T-cell (primary cell): Measurements from ENCODE around the gene OR4X1. TPM values are rescaled to one million over a fixed set of nuclear protein-coding genes. Genes with fewer than 3 reads are reported as not detected.

Source experiments
- ATAC-seq, 4 experiments: fragments of 200-7000 bp in 3 of 4; fragments of 150-1000 bp in 1 of 4; cut with Tn5 transposase; replicated peaks in 1 of 4; 1 replicate in 3 of 4; 2 replicates in 1 of 4; pipeline ENCODE4 v1.10.0; 2021; ENCODE audit warnings: moderate library complexity in 3 of 4, mild to moderate bottlenecking in 2 of 4, moderate number of reproducible peaks in 1 of 4
- CTCF ChIA-PET, 2 donors: fragments of 300-600 bp; sonication (Branson Sonifier 250); formaldehyde crosslinking; loops; one replicate each; lab custom pipeline; 2022; ENCODE audit warnings: antibody characterized with exemption in 2 of 2; lab: Charles Lee
- POLR2A ChIA-PET, 2 donors: fragments of 300-600 bp; sonication (Branson Sonifier 250); formaldehyde crosslinking; loops; one replicate each; lab custom pipeline; 2022; ENCODE audit warnings: antibody characterized with exemption in 2 of 2; lab: Charles Lee
- DNase-seq, 35 experiments: peaks; one replicate each; pipeline versions ENCODE4 v3.0.0 to v3.0.0-alpha.2; 2013 to 2023
- H3K27ac ChIP-seq: one replicate; pipeline ENCODE4 v1.5.1; 2013; ENCODE audit warnings: low read length
- H3K27me3 ChIP-seq, 2 experiments: replicated peaks in 1 of 2; 1 replicate in 1 of 2; 2 replicates in 1 of 2; pipeline versions ENCODE4 v1.6.1 to v1.7.0; 2013; ENCODE audit warnings: low read length in 1 of 2, mixed read lengths in 1 of 2; ENCODE audit not compliant: control insufficient read depth in 2 of 2, insufficient read depth in 2 of 2; ENCODE audit errors: extremely low read depth in 1 of 2
- H3K36me3 ChIP-seq, 2 donors: 1 replicate in 1 of 2; 2 replicates in 1 of 2; pipeline versions ENCODE4 v1.6.1 to v1.7.0; 2013; ENCODE audit warnings: low read length in 1 of 2; ENCODE audit not compliant: control insufficient read depth in 2 of 2, insufficient read depth in 1 of 2; ENCODE audit errors: extremely low read depth in 1 of 2
- H3K4me1 ChIP-seq, 2 experiments: 1 replicate in 1 of 2; 2 replicates in 1 of 2; pipeline versions ENCODE4 v1.6.1 to v1.7.0; 2013; ENCODE audit warnings: low read length in 2 of 2, mixed read lengths in 1 of 2; ENCODE audit not compliant: insufficient read depth in 2 of 2, control insufficient read depth in 1 of 2; ENCODE audit errors: extremely low read depth in 1 of 2
- H3K4me3 ChIP-seq, 2 donors: 1 replicate in 1 of 2; 2 replicates in 1 of 2; pipeline versions ENCODE4 v1.5.1 to v1.7.0; 2013; ENCODE audit warnings: mild to moderate bottlenecking in 2 of 2, low read length in 1 of 2, moderate library complexity in 1 of 2; ENCODE audit not compliant: control insufficient read depth in 1 of 2; ENCODE audit errors: extremely low read depth in 1 of 2
- H3K9me3 ChIP-seq: 2 replicates; pipeline ENCODE4 v1.7.0; 2013
- H3K27ac Mint-ChIP-seq, 2 donors: one replicate each; pipeline ENCODE4 v1.8.0; 2020 to 2021; ENCODE audit warnings: mild to moderate bottlenecking in 2 of 2, mixed read lengths in 2 of 2
- H3K27me3 Mint-ChIP-seq, 2 donors: one replicate each; pipeline ENCODE4 v1.8.0; 2021 to 2022; ENCODE audit warnings: mixed read lengths in 2 of 2
- H3K36me3 Mint-ChIP-seq: one replicate; pipeline ENCODE4 v1.8.0; 2021; ENCODE audit warnings: mixed read lengths
- H3K4me1 Mint-ChIP-seq, 3 donors: one replicate each; pipeline ENCODE4 v1.8.0; 2020 to 2022; ENCODE audit warnings: mixed read lengths in 3 of 3, mild to moderate bottlenecking in 1 of 3
- H3K4me3 Mint-ChIP-seq, 3 donors: one replicate each; pipeline ENCODE4 v1.8.0; 2020 to 2022; ENCODE audit warnings: mild to moderate bottlenecking in 3 of 3, mixed read lengths in 3 of 3, moderate library complexity in 3 of 3
- H3K9me3 Mint-ChIP-seq, 3 donors: one replicate each; pipeline ENCODE4 v1.8.0; 2020 to 2022; ENCODE audit warnings: mixed read lengths in 3 of 3
- WGBS: methylation state at CpG from one replicate; pipeline ENCODE4 v1.1.5; 2013; ENCODE audit warnings: missing lambda C conversion rate; ENCODE audit not compliant: insufficient coverage; 5-methylcytosine and 5-hydroxymethylcytosine counted together
- total RNA-seq, 35 experiments: library from RNA in 6 of 35; stranded (reverse) in 6 of 35; fragments of 120-200 nt in 1 of 35; gene quantifications; one replicate each; pipeline versions ENCODE4 v1.2.1 to v1.2.4 and lab custom pipeline; 2013 to 2026

OR4X1 gene
- total RNA-seq, 5 donors from 2014 or later (not counting 1 experiment from before 2014, with no cell fraction given) = not detected

DNA sequence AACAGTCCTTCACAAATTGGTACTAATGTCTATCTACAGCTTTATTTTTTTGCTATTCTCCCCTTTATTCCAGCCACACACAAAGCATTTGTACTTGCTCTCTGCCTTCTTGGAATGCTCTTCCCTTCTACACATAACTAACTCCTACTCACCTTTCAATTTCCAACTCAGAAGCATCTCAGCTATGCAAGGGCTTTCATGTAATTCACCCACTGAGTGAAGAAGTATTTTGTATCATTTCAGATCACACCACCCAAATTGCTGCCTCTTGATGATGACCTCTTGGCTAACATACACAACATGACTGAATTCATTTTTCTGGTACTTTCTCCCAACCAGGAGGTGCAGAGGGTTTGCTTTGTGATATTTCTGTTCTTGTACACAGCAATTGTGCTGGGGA, 18.9 kb upstream of the OR4X1 start, which contains the start of gene OR4X2:
OR4X2 (plus strand) TSS at position 301 of the 400 bp plus-strand sequence; CDS start at position 301, 0 bp downstream.
- H3K36me3 Mint-ChIP-seq = no peaks in the 10 kb centered on the region
- no peak for DNase-seq
- no peaks in the 10 kb centered on the region for H3K9me3 ChIP-seq
- ChIA-PET POLR2A (interaction anchor here in 1 of 2 donors (0.7 kb wide), 1 partner anchor 323 kb away, joined by 15 read pairs; no protein-coding TSS in a partner anchor), CTCF (no interaction called here)
- peaks cover 0 to 12% (median 7%) of the 10 kb centered on the region in 3 donors for H3K9me3 Mint-ChIP-seq
- H3K27me3 Mint-ChIP-seq = peaks cover 17 to 30% of the 10 kb centered on the region in 2 donors
- no peaks in the 10 kb centered on the region for H3K36me3 ChIP-seq
- peaks cover 0 to 13% of the 10 kb centered on the region in 2 experiments for H3K27me3 ChIP-seq
- no peak within 1 kb of the TSS for H3K4me3 Mint-ChIP-seq
- no peak within 1 kb of the TSS for H3K4me3 ChIP-seq
- no peak for ATAC-seq
- H3K27ac Mint-ChIP-seq = no peak within 1 kb of the TSS
- H3K27ac ChIP-seq = no peak within 1 kb of the TSS
- no peaks in the 10 kb centered on the region for H3K4me1 Mint-ChIP-seq
- no peaks in the 10 kb centered on the region for H3K4me1 ChIP-seq

DNA sequence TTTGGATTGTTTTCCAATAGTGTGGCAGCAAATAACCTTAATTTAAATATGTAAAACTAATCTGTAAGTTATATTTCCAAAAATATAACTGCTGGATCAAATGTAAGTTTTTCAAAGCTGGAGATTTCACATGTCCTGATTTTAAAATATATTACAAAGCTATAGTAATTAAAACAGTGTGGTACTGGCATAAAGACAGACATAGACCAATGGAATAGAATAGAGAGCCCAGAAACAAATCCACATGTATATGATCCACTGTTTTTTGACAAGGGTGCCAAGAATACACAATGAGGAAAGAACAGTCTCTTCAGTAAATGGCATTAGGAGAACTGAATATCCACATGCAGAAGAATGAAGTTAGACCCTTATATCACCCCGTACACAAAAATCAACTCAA, 14.8 kb upstream of the OR4X1 start:
- no peaks in the 10 kb centered on the region for H3K36me3 ChIP-seq
- Mint-ChIP-seq H3K27ac (no peak overlapping the region), H3K9me3 (peaks cover 4 to 25% (median 5%) of the 10 kb centered on the region in 3 donors), H3K36me3 (no peaks in the 10 kb centered on the region), H3K27me3 (peaks cover 10 to 19% of the 10 kb centered on the region in 2 donors), H3K4me3 (no peak overlapping the region), H3K4me1 (no peaks in the 10 kb centered on the region)
- H3K9me3 ChIP-seq = no peaks in the 10 kb centered on the region
- WGBS = no CpG with 5 or more reads among the region's 1 CpG
- H3K27ac ChIP-seq = no peak overlapping the region
- no peak overlapping the region for H3K4me3 ChIP-seq
- no peaks in the 10 kb centered on the region for H3K4me1 ChIP-seq
- POLR2A ChIA-PET = no interaction called here
- ATAC-seq = no peak
- H3K27me3 ChIP-seq = peaks cover 2 to 3% of the 10 kb centered on the region in 2 experiments
- CTCF ChIA-PET = no interaction called here
- no peak for DNase-seq

GRCh38 chr11:48261600-48261999, 2.1 kb upstream of the OR4X1 start:
- DNase-seq (no peak), ATAC-seq (no peak)
- no peak overlapping the region for H3K4me3 Mint-ChIP-seq
- Histone ChIP-seq H3K27ac (no peak overlapping the region), H3K4me3 (no peak overlapping the region), H3K36me3 (no peaks in the 10 kb centered on the region), H3K9me3 (no peaks in the 10 kb centered on the region), H3K4me1 (no peaks in the 10 kb centered on the region), H3K27me3 (no peaks in the 10 kb centered on the region)
- ChIA-PET POLR2A (no interaction called here), CTCF (no interaction called here)
- no CpG with 5 or more reads among the region's 2 CpGs for WGBS
- peaks cover 0 to 3% (median 0%) of the 10 kb centered on the region in 3 donors for H3K9me3 Mint-ChIP-seq
- peaks cover 6 to 14% of the 10 kb centered on the region in 2 donors for H3K27me3 Mint-ChIP-seq
- H3K4me1 Mint-ChIP-seq = peaks cover 0 to 5% (median 0%) of the 10 kb centered on the region in 3 donors
- H3K27ac Mint-ChIP-seq = no peak overlapping the region
- H3K36me3 Mint-ChIP-seq = no peaks in the 10 kb centered on the region

DNA sequence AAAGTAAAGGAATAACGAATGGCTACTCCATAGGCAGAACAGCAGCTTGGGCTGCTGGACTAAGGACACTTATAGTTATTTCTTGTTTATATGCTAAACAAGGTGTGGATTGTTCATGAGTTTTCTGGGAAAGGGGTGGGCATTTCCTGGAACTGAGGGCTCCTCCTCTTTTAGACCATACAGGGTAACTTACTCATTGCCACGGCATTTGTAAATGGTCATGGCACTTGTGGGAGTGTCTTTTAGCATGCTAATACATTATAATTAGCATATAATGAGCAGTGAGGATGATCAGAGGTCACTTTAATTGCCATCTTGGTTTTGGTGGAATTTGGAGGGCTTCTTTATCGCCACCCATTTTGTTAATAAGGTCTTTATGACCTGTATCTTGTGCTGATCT, 7.0 kb downstream of the OR4X1 start:
- Histone ChIP-seq H3K27ac (no peak overlapping the region), H3K4me1 (no peaks in the 10 kb centered on the region), H3K36me3 (no peaks in the 10 kb centered on the region), H3K4me3 (no peak overlapping the region), H3K27me3 (no peaks in the 10 kb centered on the region), H3K9me3 (no peaks in the 10 kb centered on the region)
- Mint-ChIP-seq H3K9me3 (no peaks in the 10 kb centered on the region), H3K4me3 (no peak overlapping the region), H3K36me3 (no peaks in the 10 kb centered on the region), H3K27ac (no peak overlapping the region), H3K27me3 (peaks cover 2 to 4% of the 10 kb centered on the region in 2 donors), H3K4me1 (no peaks in the 10 kb centered on the region)
- ChIA-PET POLR2A (no interaction called here), CTCF (no interaction called here)
- ATAC-seq = no peak
- WGBS = no CpG with 5 or more reads among the region's 3 CpGs
- DNase-seq = no peak

GRCh38 chr11:48272606-48273005, 8.9 kb downstream of the OR4X1 start:
- no peak for ATAC-seq
- no peak overlapping the region for H3K4me3 ChIP-seq
- no peaks in the 10 kb centered on the region for H3K27me3 ChIP-seq
- no peaks in the 10 kb centered on the region for H3K4me1 ChIP-seq
- H3K36me3 ChIP-seq = no peaks in the 10 kb centered on the region
- CTCF ChIA-PET = no interaction called here
- no peaks in the 10 kb centered on the region for H3K9me3 Mint-ChIP-seq
- no peak overlapping the region for H3K4me3 Mint-ChIP-seq
- POLR2A ChIA-PET = no interaction called here
- H3K36me3 Mint-ChIP-seq = no peaks in the 10 kb centered on the region
- no peak overlapping the region for H3K27ac ChIP-seq
- DNase-seq = no peak
- H3K27me3 Mint-ChIP-seq = peaks cover 3 to 4% of the 10 kb centered on the region in 2 donors
- no peaks in the 10 kb centered on the region for H3K4me1 Mint-ChIP-seq
- no peak overlapping the region for H3K27ac Mint-ChIP-seq
- WGBS = 38% methylated on average over 1 of the region's 1 CpG
- H3K9me3 ChIP-seq = no peaks in the 10 kb centered on the region

DNA sequence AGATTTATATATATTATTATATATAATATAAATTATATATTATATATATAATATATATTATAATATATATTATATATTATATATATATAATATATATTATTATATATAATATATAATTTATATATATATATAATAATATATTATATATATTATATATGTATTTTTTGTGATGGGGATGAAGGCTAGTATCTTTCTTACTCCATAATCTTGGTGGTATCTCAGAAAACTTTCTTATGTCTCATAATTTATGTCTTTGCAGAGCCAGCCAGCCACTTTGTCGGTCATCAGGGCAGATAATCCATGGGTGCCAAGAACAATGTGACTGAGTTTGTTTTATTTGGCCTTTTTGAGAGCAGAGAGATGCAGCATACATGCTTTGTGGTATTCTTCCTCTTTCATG, 42.3 kb downstream of the OR4X1 start, which contains the start of gene OR4S1:
OR4S1 (plus strand) TSS at position 301 of the 400 bp plus-strand sequence; CDS start at position 301, 0 bp downstream.
- no peaks in the 10 kb centered on the region for H3K4me1 ChIP-seq
- POLR2A ChIA-PET = no interaction called here

More for the DNA sequence above, 42.3 kb downstream of the OR4X1 start, which contains the start of gene OR4S1:
- Mint-ChIP-seq H3K9me3 (peaks cover 3 to 4% (median 3%) of the 10 kb centered on the region in 3 donors), H3K36me3 (no peaks in the 10 kb centered on the region), H3K27ac (no peak within 1 kb of the TSS), H3K27me3 (peaks cover 13 to 18% of the 10 kb centered on the region in 2 donors), H3K4me1 (peaks cover 0 to 6% (median 4%) of the 10 kb centered on the region in 3 donors), H3K4me3 (no peak within 1 kb of the TSS)
- DNase-seq (no peak), ATAC-seq (no peak)
- Histone ChIP-seq H3K27ac (no peak within 1 kb of the TSS), H3K9me3 (no peaks in the 10 kb centered on the region), H3K36me3 (no peaks in the 10 kb centered on the region), H3K4me3 (no peak within 1 kb of the TSS), H3K27me3 (peaks cover 0 to 3% of the 10 kb centered on the region in 2 experiments)
- CTCF ChIA-PET = interaction anchor here in 1 of 2 donors (1.1 kb wide), 1 partner anchor 148 kb away, joined by 4 read pairs; no protein-coding TSS in a partner anchor
- 60% methylated on average over 1 of the region's 1 CpG for WGBS
